Activated naive CD8-positive, alpha-beta T cell treated with anti-CD3 and anti-CD28 coated beads, Interleukin-2, amount 10 ng/mL, durations not matched to agents 7 days and 5 days (primary cell): ENCODE measurements around the gene NPDC1. TPM values are rescaled to one million over a fixed set of nuclear protein-coding genes. Genes with fewer than 3 reads are reported as not detected.

Experiments used
- ATAC-seq: fragments of 150-1000 bp; cut with Tn5 transposase; one replicate; pipeline ENCODE4 v1.10.0; 2021; ENCODE audit warnings: low read depth, moderate library complexity
- POLR2A ChIA-PET: fragments of 350-600 bp; sonication (Branson Sonifier 250); formaldehyde crosslinking; loops from one replicate; lab custom pipeline; 2021; ENCODE audit warnings: antibody characterized with exemption; lab: Charles Lee
- DNase-seq: peaks from one replicate; pipeline ENCODE4 v3.0.0; 2021
- H3K27ac Mint-ChIP-seq: one replicate; pipeline ENCODE4 v1.8.0; 2022; ENCODE audit warnings: mild to moderate bottlenecking, mixed read lengths
- H3K27me3 Mint-ChIP-seq: one replicate; pipeline ENCODE4 v1.8.0; 2022; ENCODE audit warnings: mild to moderate bottlenecking, moderate library complexity, mixed read lengths
- H3K36me3 Mint-ChIP-seq: one replicate; pipeline ENCODE4 v1.8.0; 2021; ENCODE audit warnings: mild to moderate bottlenecking, mixed read lengths
- H3K4me1 Mint-ChIP-seq: one replicate; pipeline ENCODE4 v1.8.0; 2021; ENCODE audit warnings: mixed read lengths
- H3K4me3 Mint-ChIP-seq: one replicate; pipeline ENCODE4 v1.8.0; 2022; ENCODE audit warnings: mild to moderate bottlenecking, moderate library complexity, mixed read lengths
- H3K9me3 Mint-ChIP-seq: one replicate; pipeline ENCODE4 v1.8.0; 2021; ENCODE audit warnings: mixed read lengths
- total RNA-seq, 2 experiments: library from RNA; stranded (reverse); gene quantifications; one replicate each; pipeline ENCODE4 v1.2.3, GENCODE V29; 2021

The NPDC1 gene
- total RNA-seq, 2 experiments from 2014 or later, result 22.4 to 27.0 TPM

DNA sequence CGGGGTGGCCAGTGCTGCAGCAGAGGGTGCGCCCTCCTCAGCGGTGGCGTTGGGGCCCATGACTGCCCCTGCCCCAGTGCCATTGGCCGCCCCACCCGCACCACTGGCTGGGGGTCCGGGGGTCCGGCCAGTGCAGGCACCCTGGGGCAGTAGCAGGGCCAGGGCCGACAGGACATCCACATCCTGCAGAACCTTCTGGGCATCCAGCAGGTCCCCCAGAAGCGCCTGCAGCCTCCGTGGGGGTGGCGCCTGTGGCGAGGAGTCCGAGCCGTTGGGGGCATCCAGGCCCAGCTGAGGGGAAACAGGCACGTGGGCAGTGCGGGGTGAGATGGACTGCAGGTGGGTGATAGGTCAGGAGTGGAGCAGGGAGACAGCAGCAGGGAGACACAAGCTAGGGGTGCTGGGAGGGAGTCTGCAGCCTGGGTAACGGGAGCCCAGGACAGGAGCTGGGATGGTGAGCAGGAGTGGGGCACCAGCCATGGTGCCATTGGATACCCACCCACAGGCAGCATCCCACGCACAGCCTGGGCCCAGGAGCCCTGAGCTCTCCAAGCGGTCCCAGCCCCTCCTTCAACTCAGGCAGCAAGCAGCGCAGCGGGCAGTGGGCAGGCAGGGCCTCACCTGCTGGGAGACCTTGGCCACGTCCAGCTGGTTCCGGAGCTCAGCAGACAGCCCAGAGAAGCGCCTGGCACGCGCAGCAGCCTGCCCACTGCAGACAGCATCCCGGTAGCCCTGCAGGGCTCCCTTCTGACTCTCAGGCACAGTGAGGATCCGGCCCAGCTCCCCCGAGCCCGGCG lies 25.0 kb downstream of the NPDC1 start:
- no peak for DNase-seq
- Mint-ChIP-seq H3K4me1 (peaks cover 3% of the 10 kb centered on the region), H3K27me3 (no peaks in the 10 kb centered on the region), H3K27ac (no peak overlapping the region), H3K4me3 (no peak overlapping the region), H3K9me3 (no peaks in the 10 kb centered on the region), H3K36me3 (peaks cover 3% of the 10 kb centered on the region)
- no peak for ATAC-seq
- POLR2A ChIA-PET, result interaction anchor here (1.1 kb wide), 1 partner anchor 20 kb away, joined by 4 read pairs; no protein-coding TSS in a partner anchor

- peaks cover 3% of the 10 kb centered on the region for H3K36me3 Mint-ChIP-seq
- DNase-seq (no peak), ATAC-seq (no peak)
- H3K9me3 Mint-ChIP-seq, result no peaks in the 10 kb centered on the region
- H3K4me1 Mint-ChIP-seq, result peaks cover 3% of the 10 kb centered on the region
- no peaks in the 10 kb centered on the region for H3K27me3 Mint-ChIP-seq
- H3K27ac Mint-ChIP-seq, result no peak overlapping the region
- no peak overlapping the region for H3K4me3 Mint-ChIP-seq
- POLR2A ChIA-PET, result interaction anchor here (0.7 kb wide), 1 partner anchor 139 kb away, joined by 4 read pairs; no protein-coding TSS in a partner anchor
Observed at GRCh38 chr9:137019891-137020683, 25.9 kb downstream of the NPDC1 start.

GRCh38 chr9:137018761-137019559 lies 27.0 kb downstream of the NPDC1 start:
- H3K27ac Mint-ChIP-seq, result no peak overlapping the region
- H3K9me3 Mint-ChIP-seq, result no peaks in the 10 kb centered on the region
- POLR2A ChIA-PET, result interaction anchor here (0.7 kb wide), 1 partner anchor 138 kb away, joined by 4 read pairs; no protein-coding TSS in a partner anchor
- H3K4me3 Mint-ChIP-seq, result no peak overlapping the region
- peaks cover 3% of the 10 kb centered on the region for H3K36me3 Mint-ChIP-seq
- H3K4me1 Mint-ChIP-seq, result no peaks in the 10 kb centered on the region
- DNase-seq (no peak), ATAC-seq (no peak)
- no peaks in the 10 kb centered on the region for H3K27me3 Mint-ChIP-seq

DNA sequence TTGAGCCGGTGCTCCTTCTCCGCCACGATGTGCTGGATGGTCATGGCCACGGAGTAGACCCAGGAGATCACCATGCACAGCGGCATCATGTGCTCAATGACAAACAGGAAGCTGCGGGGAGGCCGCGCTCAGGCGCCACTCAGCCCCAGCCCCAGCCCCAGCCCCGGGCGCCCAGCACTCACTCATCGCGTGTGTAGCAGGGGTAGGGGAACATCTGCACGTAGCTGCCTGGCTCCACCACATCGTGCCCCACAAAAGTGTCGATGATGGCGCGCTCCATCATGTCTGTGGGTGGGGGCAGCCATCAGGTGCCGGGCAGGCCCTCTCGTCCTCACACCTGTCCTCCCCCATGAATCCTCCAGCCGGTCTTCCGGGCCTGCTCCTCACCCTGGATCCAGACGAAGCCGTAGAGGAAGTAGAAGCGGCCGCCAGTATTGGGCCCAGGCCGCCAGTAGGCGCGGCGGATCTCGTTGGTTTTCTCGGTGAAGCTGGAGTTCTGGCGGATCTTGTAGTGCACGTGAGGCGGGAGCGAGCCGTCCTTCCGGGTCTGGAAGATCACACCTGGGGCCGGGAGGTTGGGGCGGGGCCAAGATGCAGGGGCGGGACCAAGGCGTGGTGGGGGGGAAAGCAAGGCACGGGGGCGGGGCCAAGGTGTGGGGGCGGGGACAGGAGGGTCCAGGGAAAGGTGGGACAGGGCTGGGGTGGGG lies 28.0 kb downstream of the NPDC1 start:
- POLR2A ChIA-PET, result no interaction called here
- Mint-ChIP-seq H3K27me3 (no peaks in the 10 kb centered on the region), H3K4me3 (no peak overlapping the region), H3K27ac (no peak overlapping the region), H3K9me3 (no peaks in the 10 kb centered on the region), H3K4me1 (no peaks in the 10 kb centered on the region), H3K36me3 (peaks cover 3% of the 10 kb centered on the region)
- DNase-seq, result no peak
- ATAC-seq, result no peak

- H3K4me1 Mint-ChIP-seq, result no peaks in the 10 kb centered on the region
- no peak overlapping the region for H3K4me3 Mint-ChIP-seq
- no peaks in the 10 kb centered on the region for H3K9me3 Mint-ChIP-seq
- ATAC-seq (no peak), DNase-seq (no peak)
- no peak overlapping the region for H3K27ac Mint-ChIP-seq
- H3K27me3 Mint-ChIP-seq, result no peaks in the 10 kb centered on the region
- H3K36me3 Mint-ChIP-seq, result peaks cover 3% of the 10 kb centered on the region
- POLR2A ChIA-PET, result no interaction called here
Observed at GRCh38 chr9:137017071-137017470, 28.9 kb downstream of the NPDC1 start.

DNA sequence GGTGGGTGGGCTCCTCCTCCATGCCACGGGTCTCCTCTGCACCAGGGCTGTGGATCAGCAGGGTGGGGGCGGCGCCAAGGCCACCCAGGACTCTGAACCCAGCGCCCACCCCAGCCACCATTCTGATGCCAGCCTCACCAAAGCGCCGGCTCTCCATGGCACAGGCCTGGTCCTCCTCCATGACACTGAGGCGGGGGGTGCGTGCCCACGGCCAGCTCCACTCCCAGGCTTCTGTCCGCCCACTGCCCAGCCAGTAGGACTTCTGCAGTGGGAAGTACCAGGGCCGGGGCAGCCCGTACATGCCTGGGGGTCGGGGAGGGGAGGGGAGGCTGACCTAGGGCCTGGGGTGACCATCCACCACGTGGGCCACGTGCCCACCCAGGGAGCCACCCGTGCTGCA lies 29.5 kb downstream of the NPDC1 start:
- no peak overlapping the region for H3K4me3 Mint-ChIP-seq
- no peak overlapping the region for H3K27ac Mint-ChIP-seq
- ATAC-seq (no peak), DNase-seq (no peak)
- H3K36me3 Mint-ChIP-seq, result peaks cover 3% of the 10 kb centered on the region
- H3K4me1 Mint-ChIP-seq, result no peaks in the 10 kb centered on the region
- no peaks in the 10 kb centered on the region for H3K27me3 Mint-ChIP-seq
- H3K9me3 Mint-ChIP-seq, result no peaks in the 10 kb centered on the region
- POLR2A ChIA-PET, result no interaction called here

GRCh38 chr9:137015976-137016375 lies 30.0 kb downstream of the NPDC1 start:
- no peaks in the 10 kb centered on the region for H3K9me3 Mint-ChIP-seq
- H3K27ac Mint-ChIP-seq, result no peak overlapping the region
- H3K4me1 Mint-ChIP-seq, result no peaks in the 10 kb centered on the region
- no peaks in the 10 kb centered on the region for H3K27me3 Mint-ChIP-seq
- peaks cover 3% of the 10 kb centered on the region for H3K36me3 Mint-ChIP-seq
- no peak for DNase-seq
- ATAC-seq, result no peak
- POLR2A ChIA-PET, result interaction anchor here (0.5 kb wide), 1 partner anchor 52 kb away, joined by 5 read pairs; no protein-coding TSS in a partner anchor
- no peak overlapping the region for H3K4me3 Mint-ChIP-seq

DNA sequence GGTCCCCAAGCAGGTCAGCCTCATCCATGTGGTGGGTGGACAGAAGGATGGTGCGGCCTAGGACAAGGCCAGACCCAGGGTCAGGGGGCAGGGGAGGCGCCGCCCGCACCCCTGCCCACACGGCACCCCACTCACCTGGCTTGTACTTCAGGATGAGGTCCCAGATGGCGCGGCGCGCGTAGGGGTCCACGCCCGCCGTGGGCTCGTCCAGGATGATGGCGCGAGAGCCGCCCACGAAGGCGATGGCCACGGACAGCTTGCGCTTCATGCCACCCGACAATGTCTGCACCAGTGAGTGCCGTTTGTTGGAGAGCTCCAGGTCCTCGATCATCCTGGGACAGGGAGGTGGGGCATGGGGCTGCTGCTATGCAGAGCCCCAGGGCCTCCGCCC lies 30.4 kb downstream of the NPDC1 start:
- ATAC-seq (no peak), DNase-seq (no peak)
- peaks cover 3% of the 10 kb centered on the region for H3K36me3 Mint-ChIP-seq
- H3K27ac Mint-ChIP-seq, result no peak overlapping the region
- H3K27me3 Mint-ChIP-seq, result no peaks in the 10 kb centered on the region
- POLR2A ChIA-PET, result interaction anchor here (0.5 kb wide), 1 partner anchor 52 kb away, joined by 5 read pairs; no protein-coding TSS in a partner anchor
- no peak overlapping the region for H3K4me3 Mint-ChIP-seq
- H3K4me1 Mint-ChIP-seq, result no peaks in the 10 kb centered on the region
- H3K9me3 Mint-ChIP-seq, result no peaks in the 10 kb centered on the region

- Mint-ChIP-seq H3K9me3 (no peaks in the 10 kb centered on the region), H3K4me3 (no peak overlapping the region), H3K27ac (no peak overlapping the region), H3K36me3 (peaks cover 3% of the 10 kb centered on the region), H3K27me3 (no peaks in the 10 kb centered on the region), H3K4me1 (no peaks in the 10 kb centered on the region)
- DNase-seq (no peak), ATAC-seq (no peak)
- POLR2A ChIA-PET, result no interaction called here
Observed at GRCh38 chr9:137014776-137015539, 31.0 kb downstream of the NPDC1 start.

DNA sequence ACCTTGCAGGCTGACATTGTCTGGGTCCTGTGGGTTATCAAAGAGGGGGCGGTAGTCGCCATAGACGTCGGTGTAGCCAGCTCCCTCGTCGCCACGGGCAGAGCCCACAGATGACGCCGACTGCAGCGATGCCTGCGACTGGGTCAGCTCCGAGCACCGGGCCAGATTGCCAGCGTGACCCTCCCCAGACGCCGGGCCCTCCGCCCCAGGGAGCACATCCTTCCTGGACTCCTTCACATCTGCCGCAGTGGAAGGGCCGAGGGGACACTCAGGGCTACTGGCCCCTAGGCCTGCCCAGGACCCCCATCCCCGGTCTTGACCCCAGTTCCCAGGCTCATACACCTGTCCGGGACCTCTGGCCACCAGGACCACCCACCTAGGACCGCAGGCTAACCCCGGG lies 31.8 kb downstream of the NPDC1 start:
- no peaks in the 10 kb centered on the region for H3K9me3 Mint-ChIP-seq
- POLR2A ChIA-PET, result no interaction called here
- H3K4me3 Mint-ChIP-seq, result no peak overlapping the region
- H3K27ac Mint-ChIP-seq, result no peak overlapping the region
- ATAC-seq (no peak), DNase-seq (no peak)
- peaks cover 3% of the 10 kb centered on the region for H3K36me3 Mint-ChIP-seq
- no peaks in the 10 kb centered on the region for H3K27me3 Mint-ChIP-seq
- H3K4me1 Mint-ChIP-seq, result no peaks in the 10 kb centered on the region

DNA sequence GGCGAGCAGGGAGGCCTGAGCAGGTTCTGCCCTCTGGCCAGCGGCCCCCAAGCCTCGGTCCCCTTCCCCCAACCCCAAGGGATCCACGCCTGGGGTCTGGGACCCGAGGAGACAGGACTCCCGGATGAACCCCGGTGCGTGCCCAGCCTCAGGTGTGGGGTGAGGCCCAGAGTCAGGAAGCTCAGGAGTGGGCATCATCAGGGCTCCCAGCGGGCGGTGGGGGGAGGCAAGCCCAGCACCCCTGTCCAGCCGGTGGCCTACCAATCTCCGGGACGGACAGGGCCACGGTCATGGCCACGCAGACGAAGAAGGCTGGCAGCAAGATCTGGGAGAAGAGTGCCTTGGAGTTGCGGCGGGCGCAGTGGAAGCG lies 32.4 kb downstream of the NPDC1 start:
- ATAC-seq (no peak), DNase-seq (no peak)
- Mint-ChIP-seq H3K9me3 (no peaks in the 10 kb centered on the region), H3K36me3 (peaks cover 3% of the 10 kb centered on the region), H3K27ac (no peak overlapping the region), H3K4me1 (no peaks in the 10 kb centered on the region), H3K27me3 (no peaks in the 10 kb centered on the region), H3K4me3 (no peak overlapping the region)
- POLR2A ChIA-PET, result no interaction called here
